PC-9 (cell line): Measurements from ENCODE around the gene GRID2. TPM values are rescaled to one million over a fixed set of nuclear protein-coding genes. Genes with fewer than 3 reads are reported as not detected.

Experiments used
- BruUV-seq: library from RNA; stranded (reverse); fragments of 400-500 nt; replicated peaks from 2 replicates; lab custom pipeline; 2021; lab: Mats Ljungman, UMichigan
- CTCF ChIA-PET: fragments of 300-600 bp; sonication (Branson Sonifier 250); formaldehyde crosslinking; loops from one replicate; lab custom pipeline; 2022; ENCODE audit warnings: antibody characterized with exemption; lab: Charles Lee
- POLR2A ChIA-PET: fragments of 300-600 bp; sonication (Branson Sonifier 250); formaldehyde crosslinking; loops from one replicate; lab custom pipeline; 2022; ENCODE audit warnings: antibody characterized with exemption; ENCODE audit not compliant: unreplicated experiment; lab: Charles Lee
- DNase-seq, 2 experiments: peaks; one replicate each; pipeline versions ENCODE4 v3.0.0 to v3.0.0-alpha.2; 2015 to 2022; ENCODE audit warnings: mixed read lengths in 1 of 2
- H2AFZ ChIP-seq: fragments of 200-600 bp; sonication (generic); 2 replicates; pipeline ENCODE4 v1.8.1; 2017; ENCODE audit warnings: antibody characterized with exemption
- H3F3A ChIP-seq: fragments of 200-600 bp; sonication (generic); 2 replicates; pipeline ENCODE4 v1.8.1; 2017; ENCODE audit warnings: antibody characterized with exemption, mild to moderate bottlenecking, low read depth; ENCODE audit not compliant: insufficient read depth
- H3K27ac ChIP-seq: fragments of 200-600 bp; sonication (generic); 2 replicates; pipeline ENCODE4 v1.6.1; 2016; ENCODE audit warnings: mixed run types
- H3K27me3 ChIP-seq: fragments of 200-600 bp; sonication (generic); 2 replicates; pipeline ENCODE4 v1.6.1; 2016; ENCODE audit warnings: low read depth, mixed run types; ENCODE audit not compliant: insufficient read depth
- H3K36me3 ChIP-seq: fragments of 200-600 bp; sonication (generic); 2 replicates; pipeline ENCODE4 v1.6.1; 2016; ENCODE audit warnings: low read depth, mixed run types
- H3K4me1 ChIP-seq: fragments of 200-600 bp; sonication (generic); replicated peaks from 2 replicates; pipeline ENCODE4 v1.6.1; 2016; ENCODE audit warnings: mixed run types; ENCODE audit not compliant: insufficient read depth
- H3K4me2 ChIP-seq: fragments of 200-600 bp; sonication (generic); 2 replicates; pipeline ENCODE4 v1.6.1; 2017; ENCODE audit warnings: mixed run types
- H3K4me3 ChIP-seq: fragments of 200-600 bp; sonication (generic); 2 replicates; pipeline ENCODE4 v1.6.1; 2016; ENCODE audit warnings: mixed run types
- H3K79me2 ChIP-seq: fragments of 200-600 bp; sonication (generic); 2 replicates; pipeline ENCODE4 v1.6.1; 2017; ENCODE audit warnings: low read depth, mixed run types
- H3K9me2 ChIP-seq: fragments of 200-600 bp; sonication (generic); 2 replicates; pipeline ENCODE4 v1.8.1; 2017; ENCODE audit warnings: mild to moderate bottlenecking; ENCODE audit not compliant: insufficient read depth
- H3K9me3 ChIP-seq: fragments of 200-600 bp; sonication (generic); 2 replicates; pipeline ENCODE4 v1.8.1; 2016; ENCODE audit warnings: low read depth; ENCODE audit not compliant: insufficient read depth
- H4K20me1 ChIP-seq: fragments of 200-600 bp; sonication (generic); 2 replicates; pipeline ENCODE4 v1.8.1; 2017; ENCODE audit not compliant: insufficient read depth
- CTCF ChIP-seq: fragments of 200-600 bp; sonication (generic); conservative IDR thresholded peaks from 2 replicates; pipeline ENCODE4 v1.6.1; 2017; ENCODE audit warnings: mixed run types, antibody characterized with exemption, mild to moderate bottlenecking, moderate library complexity
- EZH2 ChIP-seq: fragments of 200-600 bp; sonication (generic); IDR thresholded peaks from 2 replicates; pipeline ENCODE4 v1.8.0; 2017; ENCODE audit warnings: antibody characterized with exemption, low read depth
- intact Hi-C: fragments of 100-400 bp; cut with micrococcal nuclease; formaldehyde crosslinking; loops from one replicate; pipeline ENCODE4 v1.10.0; 2022; ENCODE audit not compliant: unreplicated experiment
- total RNA-seq: library from RNA; stranded (reverse); gene quantifications from 2 replicates; pipeline ENCODE4 v1.2.3, GENCODE V29; 2021

Gene GRID2
- total RNA-seq, 1 experiment from 2014 or later = not detected

- no peaks in the 10 kb centered on the region for H3F3A ChIP-seq
- no peaks in the 10 kb centered on the region for H4K20me1 ChIP-seq
- POLR2A ChIA-PET = no interaction called here
- no peak overlapping the region for H3K4me3 ChIP-seq
- TF ChIP-seq EZH2 (no peak), CTCF (no peak)
- DNase-seq = no peak
- no peak overlapping the region for H2AFZ ChIP-seq
- H3K4me1 ChIP-seq = no peaks in the 10 kb centered on the region
- H3K9me2 ChIP-seq = no peaks in the 10 kb centered on the region
- no peaks in the 10 kb centered on the region for H3K9me3 ChIP-seq
- H3K36me3 ChIP-seq = no peaks in the 10 kb centered on the region
- BruUV-seq = no TSS peak
- CTCF ChIA-PET = no interaction called here
- H3K27me3 ChIP-seq = no peaks in the 10 kb centered on the region
- intact Hi-C loops = no loop called here
- H3K4me2 ChIP-seq = no peak overlapping the region
- H3K27ac ChIP-seq = no peak overlapping the region
- H3K79me2 ChIP-seq = no peaks in the 10 kb centered on the region
Measured at GRCh38 chr4:93761286-93761685, 1457.5 kb downstream of the GRID2 start.

DNA sequence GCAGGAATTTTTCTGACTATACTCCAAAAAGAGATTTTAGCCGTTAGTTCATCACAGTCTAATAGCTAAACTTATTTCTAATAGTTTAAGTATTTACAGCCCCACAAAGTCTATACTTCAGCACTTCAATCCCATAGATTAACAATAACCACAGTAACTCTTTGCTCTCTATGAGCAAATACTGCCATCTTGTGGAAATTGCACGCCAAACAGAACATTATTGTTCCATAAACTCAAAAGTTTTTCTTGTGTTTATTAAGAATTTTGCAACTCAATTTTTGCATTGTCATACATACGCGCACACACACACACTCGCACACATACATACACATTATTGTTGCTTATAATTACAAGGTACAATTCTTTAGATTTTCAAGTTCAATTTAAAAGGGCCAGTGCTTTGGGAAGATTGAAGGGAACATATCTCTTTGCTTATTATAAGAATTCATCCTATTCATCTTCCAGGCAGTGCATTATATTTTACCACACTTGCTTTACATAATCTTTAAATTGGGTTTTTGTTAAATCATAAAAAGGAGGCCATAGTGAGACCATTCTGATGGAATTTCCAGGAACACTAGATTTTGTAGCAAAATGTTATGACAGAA is 1461.0 kb downstream of the GRID2 start:
- no peaks in the 10 kb centered on the region for H3K27me3 ChIP-seq
- H4K20me1 ChIP-seq = no peaks in the 10 kb centered on the region
- no peaks in the 10 kb centered on the region for H3K9me2 ChIP-seq
- H3K4me3 ChIP-seq = no peak overlapping the region
- TF ChIP-seq CTCF (peak; percentile 76), EZH2 (no peak)
- BruUV-seq = no TSS peak
- no peaks in the 10 kb centered on the region for H3K36me3 ChIP-seq
- no peaks in the 10 kb centered on the region for H3F3A ChIP-seq
- ChIA-PET POLR2A (no interaction called here), CTCF (no interaction called here)
- DNase-seq = peak in 1 of 2 experiments; percentile 5
- no peaks in the 10 kb centered on the region for H3K9me3 ChIP-seq
- intact Hi-C loops = no loop called here
- no peaks in the 10 kb centered on the region for H3K79me2 ChIP-seq
- H2AFZ ChIP-seq = no peak overlapping the region
- no peak overlapping the region for H3K27ac ChIP-seq
- no peak overlapping the region for H3K4me2 ChIP-seq
- H3K4me1 ChIP-seq = no peaks in the 10 kb centered on the region

GRCh38 chr4:93767917-93768316 is 1464.2 kb downstream of the GRID2 start:
- H4K20me1 ChIP-seq = no peaks in the 10 kb centered on the region
- no peaks in the 10 kb centered on the region for H3K79me2 ChIP-seq
- CTCF ChIA-PET = no interaction called here
- H3K36me3 ChIP-seq = no peaks in the 10 kb centered on the region
- no peaks in the 10 kb centered on the region for H3K27me3 ChIP-seq
- no peaks in the 10 kb centered on the region for H3F3A ChIP-seq
- POLR2A ChIA-PET = no interaction called here
- intact Hi-C loops = no loop called here
- TF ChIP-seq CTCF = no peak
- no peak for TF ChIP-seq EZH2
- no peaks in the 10 kb centered on the region for H3K9me2 ChIP-seq
- no peak for DNase-seq
- H3K4me3 ChIP-seq = no peak overlapping the region
- H3K4me2 ChIP-seq = no peak overlapping the region
- BruUV-seq = no TSS peak
- no peak overlapping the region for H2AFZ ChIP-seq
- no peaks in the 10 kb centered on the region for H3K9me3 ChIP-seq
- H3K4me1 ChIP-seq = no peaks in the 10 kb centered on the region
- H3K27ac ChIP-seq = no peak overlapping the region
